Femur (tissue), 1 donor: Measurements from ENCODE around the gene EHHADH.
"Not testable (repeated sequence)": the region's sequence is repeated elsewhere in the genome, so short reads cannot be mapped to it uniquely, and the experiment has no call there.

Experiments used
- DNase-seq: peaks from one replicate; pipeline ENCODE4 v3.0.0-alpha.2; 2017

Gene EHHADH

GRCh38 chr3:185253645-185254410 is at the start of gene EHHADH:
TSS of gene EHHADH (minus strand) at chr3:185254049. CDS start at chr3:185254022, 27 bp downstream.
- DNase-seq: peak; percentile 77

DNA sequence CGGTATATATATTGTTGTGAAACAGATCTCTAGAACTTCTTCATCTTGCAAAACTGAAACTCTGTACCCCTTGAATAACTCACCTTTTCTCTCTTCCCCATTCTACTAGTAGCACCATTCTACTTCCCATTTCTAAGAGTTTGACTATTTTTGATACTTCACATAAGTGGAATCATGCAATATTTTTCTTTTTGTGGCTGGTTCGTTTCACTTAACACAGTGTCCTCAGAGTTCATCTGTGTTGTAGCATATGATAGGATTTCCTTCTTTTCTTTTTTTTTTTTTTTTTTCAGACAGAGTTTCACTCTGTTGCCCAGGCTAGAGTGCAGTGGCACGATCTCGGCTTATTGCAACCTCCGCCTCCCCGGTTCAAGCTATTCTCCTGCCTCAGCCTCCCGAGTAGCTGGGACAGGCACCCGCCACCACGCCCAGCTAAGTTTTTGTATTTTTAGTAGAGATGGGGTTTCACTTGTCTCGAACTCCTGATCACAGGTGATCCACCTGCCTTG is 46.1 kb upstream of the EHHADH start:
- not testable (repeated sequence) for DNase-seq

- no peak for DNase-seq
These were observed 44.0 kb upstream of the EHHADH start for GRCh38 chr3:185297867-185298266.

GRCh38 chr3:185292238-185292637 is 38.4 kb upstream of the EHHADH start:
- no peak for DNase-seq

GRCh38 chr3:185290266-185290665 is 36.4 kb upstream of the EHHADH start:
- no peak for DNase-seq

DNA sequence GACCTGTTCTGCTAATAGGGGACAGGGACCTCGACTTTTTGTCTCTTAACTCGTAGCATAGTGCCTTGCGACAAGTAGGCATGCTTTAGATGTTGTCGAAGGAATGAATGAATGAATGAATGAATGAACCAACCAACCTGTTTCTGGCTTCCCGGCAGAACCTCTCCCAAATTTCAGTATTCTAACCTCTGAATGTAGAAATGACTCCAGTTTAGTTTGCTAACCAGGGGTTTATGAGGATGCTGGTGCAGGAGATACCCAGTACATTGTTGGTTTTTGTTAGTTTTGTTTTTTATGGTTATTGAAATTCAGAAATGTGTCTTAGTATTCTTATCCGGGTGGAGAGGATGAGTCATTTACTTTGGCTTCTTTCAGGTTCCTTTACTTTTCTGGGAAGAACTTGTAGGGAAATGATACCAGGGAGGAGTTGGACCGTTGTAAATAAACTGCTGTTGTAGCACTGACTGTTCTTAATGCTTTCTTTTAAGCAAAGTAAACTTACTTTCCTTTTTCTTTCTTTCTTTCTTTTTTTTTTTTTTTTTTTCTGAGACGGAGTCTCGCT is 29.6 kb upstream of the EHHADH start:
- DNase-seq: no peak

DNA sequence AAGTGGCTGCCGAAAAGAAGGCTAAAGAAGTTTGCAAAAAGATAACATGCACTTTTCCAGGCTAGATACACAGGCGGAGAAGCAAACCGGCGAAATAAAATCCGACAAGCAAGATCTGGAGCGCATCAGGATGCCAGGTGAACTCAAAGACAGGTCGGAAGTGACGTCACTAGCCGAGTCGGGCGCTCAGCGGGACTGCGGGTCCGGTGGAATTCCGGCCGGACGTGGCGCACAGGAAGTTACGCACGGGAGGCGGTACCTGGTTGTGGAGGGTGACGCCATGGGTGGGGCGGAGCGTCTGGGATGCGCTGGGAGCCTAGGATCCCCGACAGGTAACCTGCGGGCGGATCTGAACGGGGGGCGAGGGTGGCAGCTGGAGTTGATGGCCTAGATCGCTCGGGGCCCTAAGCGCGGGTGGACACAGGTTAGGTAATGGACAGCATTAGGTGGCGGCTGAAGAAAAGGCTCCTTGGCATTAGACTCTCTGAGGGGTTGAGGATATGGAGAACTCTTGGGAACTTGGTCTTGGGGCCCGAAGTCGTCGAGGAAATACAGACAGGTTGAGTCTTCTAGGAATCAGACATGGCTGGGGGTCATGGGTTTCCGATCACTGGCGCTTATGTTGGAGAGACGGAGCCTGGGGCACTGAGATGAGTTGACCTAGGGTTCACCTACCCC is 29.0 kb upstream of the EHHADH start:
- DNase-seq: peak; percentile 97

GRCh38 chr3:185280572-185281365 is 26.9 kb upstream of the EHHADH start:
- no peak for DNase-seq

GRCh38 chr3:185279587-185280138 is 25.8 kb upstream of the EHHADH start:
- no peak for DNase-seq

- DNase-seq: no peak
These were observed 22.6 kb upstream of the EHHADH start for GRCh38 chr3:185276415-185276814.

- DNase-seq: no peak
These were observed 18.2 kb upstream of the EHHADH start for GRCh38 chr3:185272033-185272432.

GRCh38 chr3:185270956-185271332 is 17.1 kb upstream of the EHHADH start:
- DNase-seq: no peak

- no peak for DNase-seq
These were observed 16.6 kb upstream of the EHHADH start for GRCh38 chr3:185270262-185270955.

DNA sequence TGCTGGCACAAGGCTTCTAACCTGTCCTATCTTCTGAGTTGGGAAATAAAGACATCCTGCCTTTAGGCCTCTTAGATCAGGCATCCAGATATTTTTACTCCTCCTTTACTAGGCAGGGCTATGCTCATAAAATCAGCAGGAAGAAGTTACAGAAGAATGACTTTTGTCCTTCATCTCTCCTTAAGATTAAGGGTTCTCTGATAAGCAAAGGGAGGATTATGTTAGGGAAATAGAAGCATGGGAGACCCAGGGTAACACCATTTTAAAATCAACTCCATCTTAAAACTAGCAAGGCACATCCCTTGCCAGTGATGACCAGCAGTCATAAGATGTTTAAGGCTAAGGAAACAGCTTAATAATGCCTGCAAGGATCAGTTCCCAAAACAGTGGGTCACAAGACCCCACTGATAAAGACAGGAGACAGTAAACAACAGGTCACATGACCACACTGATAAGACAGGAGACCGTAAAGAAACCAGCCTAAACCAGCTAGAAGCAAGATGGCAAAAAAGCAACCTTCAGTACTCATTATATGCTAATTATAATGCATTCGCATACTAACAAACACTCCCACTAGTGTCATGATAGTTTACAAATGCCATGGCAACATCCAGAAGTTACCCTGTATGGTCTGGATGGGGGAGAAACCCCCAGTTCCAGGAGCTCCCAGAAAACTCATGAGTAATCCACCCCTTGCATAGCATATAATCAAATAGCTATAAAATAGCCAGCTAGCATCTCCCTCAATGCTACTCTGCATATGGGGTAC is 14.5 kb upstream of the EHHADH start:
- no peak for DNase-seq

GRCh38 chr3:185267193-185267592 is 13.3 kb upstream of the EHHADH start:
- DNase-seq: no peak

DNA sequence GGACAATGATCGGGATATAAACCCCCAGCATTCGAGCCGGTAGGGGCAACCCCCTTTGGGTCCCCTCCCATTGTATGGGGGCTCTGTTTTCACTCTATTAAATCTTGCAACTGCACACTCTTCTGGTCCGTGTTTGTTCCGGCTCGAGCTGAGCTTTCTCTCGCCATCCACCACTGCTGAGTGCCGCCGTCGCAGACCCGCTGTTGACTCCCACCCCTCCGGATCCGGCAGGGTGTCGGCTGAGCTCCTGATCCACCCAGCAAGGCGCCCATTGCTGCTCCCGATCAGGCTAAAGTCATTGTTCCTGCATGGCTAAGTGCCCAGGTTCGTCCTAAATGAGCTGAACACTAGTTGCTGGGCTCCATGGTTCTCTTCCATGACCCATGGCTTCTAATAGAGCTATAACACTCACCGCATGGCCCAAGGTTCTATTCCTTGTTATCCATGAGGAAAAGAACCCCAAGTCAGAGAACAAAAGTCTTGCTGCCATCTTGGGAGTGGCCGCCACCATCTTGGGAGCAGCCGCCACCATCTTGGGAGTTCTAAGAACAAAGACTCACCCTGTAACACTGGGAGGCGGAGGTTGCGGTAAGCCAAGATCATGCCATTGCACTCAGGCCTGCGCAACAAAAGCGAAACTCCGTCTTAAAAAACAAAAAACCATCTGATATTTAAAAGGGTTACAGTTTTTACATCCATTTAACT is 11.2 kb upstream of the EHHADH start:
- no peak for DNase-seq

- DNase-seq: no peak
These were observed 9.6 kb upstream of the EHHADH start for GRCh38 chr3:185263423-185263822.

DNA sequence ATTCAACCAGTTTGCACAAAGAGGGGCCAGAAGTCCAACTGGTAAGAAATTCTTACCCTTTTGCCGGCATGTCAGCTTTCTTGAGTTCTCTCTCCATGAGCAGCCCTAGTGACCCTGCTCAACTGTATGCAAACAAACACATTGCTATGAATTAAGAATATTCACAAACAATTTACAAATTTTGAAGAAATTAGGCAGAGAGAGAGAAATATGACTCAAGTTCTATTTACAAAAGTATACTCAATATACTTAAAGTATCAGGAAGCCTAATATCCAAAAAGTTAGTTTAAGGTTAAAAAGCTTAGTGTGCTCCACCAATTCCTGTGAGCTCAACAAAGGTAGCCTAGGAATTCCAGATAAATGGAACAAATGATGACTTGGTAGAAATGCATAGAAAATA is 3.5 kb upstream of the EHHADH start:
- no peak for DNase-seq

- no peak for DNase-seq
These were observed 950 bp upstream of the EHHADH start for GRCh38 chr3:185254799-185255198.

- not testable (repeated sequence) for DNase-seq
These were observed 716 bp downstream of the EHHADH start for GRCh38 chr3:185253133-185253532.

GRCh38 chr3:185251272-185251671 is 2.6 kb downstream of the EHHADH start:
- no peak for DNase-seq
